GM10248 (cell line): ENCODE results near the gene AP2B1.

Source experiments
- CTCF ChIA-PET: fragments of 300-600 bp; sonication (Branson Sonifier 250); formaldehyde crosslinking; extraction: SDS; loops from one replicate; lab custom pipeline; 2021; ENCODE audit warnings: antibody characterized with exemption; lab: Yijun Ruan, JAX
- POLR2A ChIA-PET: fragments of 350-650 bp; sonication (Branson Sonifier 250); formaldehyde crosslinking; extraction: SDS; loops from one replicate; lab custom pipeline; 2020; ENCODE audit warnings: antibody characterized with exemption; lab: Yijun Ruan, JAX
- DNase-seq: peaks from one replicate; pipeline ENCODE4 v3.0.0; 2012; ENCODE audit errors: extremely low spot score
- TF ChIP-seq, protein P1 (sequence below): IDR thresholded peaks from 2 replicates; pipeline ENCODE4 v1.5.1; 2012; ENCODE audit warnings: mild to moderate bottlenecking, low read depth; ENCODE audit errors: extremely low read depth, missing control alignments, control extremely low read depth

Gene AP2B1

GRCh38 chr17:35566968-35567367, 20.2 kb upstream of the AP2B1 start:
- no peak for DNase-seq
- TF ChIP-seq, protein P1, sequence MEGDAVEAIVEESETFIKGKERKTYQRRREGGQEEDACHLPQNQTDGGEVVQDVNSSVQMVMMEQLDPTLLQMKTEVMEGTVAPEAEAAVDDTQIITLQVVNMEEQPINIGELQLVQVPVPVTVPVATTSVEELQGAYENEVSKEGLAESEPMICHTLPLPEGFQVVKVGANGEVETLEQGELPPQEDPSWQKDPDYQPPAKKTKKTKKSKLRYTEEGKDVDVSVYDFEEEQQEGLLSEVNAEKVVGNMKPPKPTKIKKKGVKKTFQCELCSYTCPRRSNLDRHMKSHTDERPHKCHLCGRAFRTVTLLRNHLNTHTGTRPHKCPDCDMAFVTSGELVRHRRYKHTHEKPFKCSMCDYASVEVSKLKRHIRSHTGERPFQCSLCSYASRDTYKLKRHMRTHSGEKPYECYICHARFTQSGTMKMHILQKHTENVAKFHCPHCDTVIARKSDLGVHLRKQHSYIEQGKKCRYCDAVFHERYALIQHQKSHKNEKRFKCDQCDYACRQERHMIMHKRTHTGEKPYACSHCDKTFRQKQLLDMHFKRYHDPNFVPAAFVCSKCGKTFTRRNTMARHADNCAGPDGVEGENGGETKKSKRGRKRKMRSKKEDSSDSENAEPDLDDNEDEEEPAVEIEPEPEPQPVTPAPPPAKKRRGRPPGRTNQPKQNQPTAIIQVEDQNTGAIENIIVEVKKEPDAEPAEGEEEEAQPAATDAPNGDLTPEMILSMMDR: no peak
- CTCF ChIA-PET: interaction anchor here (1.4 to 2.7 kb wide), 2 partner anchors 11 to 13 kb away, joined by 3 to 8 read pairs; partner anchors contain the start of gene PEX12
- POLR2A ChIA-PET: interaction anchor here (0.6 to 1.1 kb wide), 3 partner anchors 19 to 34 kb away, joined by 4 to 5 read pairs (median 4); no protein-coding TSS in a partner anchor

GRCh38 chr17:35568561-35568960, 18.6 kb upstream of the AP2B1 start:
- ChIA-PET CTCF (interaction anchor here (0.8 to 1.0 kb wide), 3 partner anchors 8 to 45 kb away, joined by 3 read pairs; partner anchors contain the start of gene SLFN14), POLR2A (interaction anchor here (1.0 kb wide), 1 partner anchor 10 kb away, joined by 3 read pairs; the partner anchor contains the start of gene PEX12)
- peak; percentile 26 for DNase-seq
- TF ChIP-seq, protein P1: no peak

GRCh38 chr17:35569405-35569804, 17.7 kb upstream of the AP2B1 start:
- no peak for DNase-seq
- TF ChIP-seq, protein P1: no peak
- ChIA-PET POLR2A (no interaction called here), CTCF (interaction anchor here (0.8 to 1.6 kb wide), 3 partner anchors 9 to 178 kb away, joined by 3 to 5 read pairs (median 3); partner anchors contain the start of genes PEX12 and SLFN14)

DNA sequence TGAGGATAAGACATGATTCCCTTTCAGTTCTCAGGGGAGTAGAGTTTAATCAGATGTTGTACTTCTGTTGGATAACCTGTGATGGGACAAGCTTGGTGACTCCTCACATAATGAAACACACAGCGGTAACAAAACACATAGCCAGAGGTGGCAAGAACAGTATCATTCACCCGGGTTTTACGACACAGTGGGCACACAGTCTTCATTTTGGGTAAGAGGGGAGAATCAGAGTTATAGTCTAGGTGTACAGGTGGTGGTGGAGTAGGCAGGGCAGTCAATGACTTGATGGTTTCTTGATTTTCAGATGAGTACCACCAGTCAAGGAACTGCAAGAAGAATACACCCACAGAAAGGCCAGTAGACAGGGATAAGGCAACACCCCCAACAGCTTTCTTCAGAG, 11.4 kb upstream of the AP2B1 start:
- TF ChIP-seq, protein P1: no peak
- DNase-seq: no peak
- POLR2A ChIA-PET: interaction anchor here (0.6 to 0.7 kb wide), 2 partner anchors 30 to 239 kb away, joined by 3 to 9 read pairs; no protein-coding TSS in a partner anchor
- CTCF ChIA-PET: interaction anchor here (1.2 to 2.4 kb wide), 3 partner anchors 12 to 263 kb away, joined by 3 to 10 read pairs (median 3); no protein-coding TSS in a partner anchor

- ChIA-PET POLR2A (interaction anchor here (1.0 to 1.6 kb wide), 3 partner anchors 9 to 204 kb away, joined by 3 to 5 read pairs (median 3); partner anchors contain the start of genes AP2B1 and SLFN11), CTCF (interaction anchor here (1.0 to 1.9 kb wide), 6 partner anchors 9 to 265 kb away, joined by 3 to 6 read pairs (median 4); no protein-coding TSS in a partner anchor)
- TF ChIP-seq, protein P1: no peak
- no peak for DNase-seq
These were observed 9.3 kb upstream of the AP2B1 start for GRCh38 chr17:35577830-35578196.

GRCh38 chr17:35578197-35578928, 8.8 kb upstream of the AP2B1 start, which contains the start of gene PEX12:
TSS of gene PEX12 (minus strand) at chr17:35578571. CDS start at chr17:35578021, 550 bp downstream.
- TF ChIP-seq, protein P1: no peak
- DNase-seq: peak; percentile 88
- POLR2A ChIA-PET: interaction anchor here (0.5 to 1.6 kb wide), 4 partner anchors 8 to 205 kb away, joined by 3 to 5 read pairs (median 4); partner anchors contain the start of genes AP2B1 and SLFN11
- CTCF ChIA-PET: interaction anchor here (0.6 to 2.2 kb wide), 14 partner anchors 8 to 266 kb away, joined by 3 to 9 read pairs (median 4); partner anchors contain the start of gene SLFN12L
